Effector memory CD4-positive, alpha-beta T cell (primary cell): ENCODE results near the gene PIK3CB.
"Not testable (repeated sequence)": the region's sequence is repeated elsewhere in the genome, so short reads cannot be mapped to it uniquely, and the experiment has no call there.

Experiments used
- DNase-seq, 3 donors: peaks; one replicate each; pipeline ENCODE4 v3.0.0-alpha.2; 2020
- H3K27ac ChIP-seq: 2 replicates; pipeline ENCODE4 v1.7.0; 2013; ENCODE audit warnings: mild to moderate bottlenecking, low read length, moderate library complexity; ENCODE audit not compliant: insufficient read depth, poor library complexity, severe bottlenecking
- H3K27me3 ChIP-seq: replicated peaks from 2 replicates; pipeline ENCODE4 v1.7.0; 2013; ENCODE audit warnings: mild to moderate bottlenecking, low read length; ENCODE audit not compliant: insufficient read depth, control insufficient read depth, poor library complexity, severe bottlenecking
- H3K36me3 ChIP-seq: 2 replicates; pipeline ENCODE4 v1.7.0; 2013; ENCODE audit warnings: mild to moderate bottlenecking, low read length, moderate library complexity; ENCODE audit not compliant: control insufficient read depth, insufficient read depth
- H3K4me1 ChIP-seq: 2 replicates; pipeline ENCODE4 v1.7.0; 2013; ENCODE audit warnings: low read length, mild to moderate bottlenecking; ENCODE audit not compliant: control insufficient read depth, insufficient read depth, poor library complexity, severe bottlenecking
- H3K4me3 ChIP-seq: 2 replicates; pipeline ENCODE4 v1.7.0; 2013; ENCODE audit warnings: low read length, low read depth, mild to moderate bottlenecking; ENCODE audit not compliant: insufficient read depth, poor library complexity, severe bottlenecking
- H3K9me3 ChIP-seq: 2 replicates; pipeline ENCODE4 v1.7.0; 2013; ENCODE audit warnings: mild to moderate bottlenecking, low read length, moderate library complexity; ENCODE audit not compliant: control insufficient read depth

Gene PIK3CB

GRCh38 chr3:138768125-138768524 is 66.6 kb downstream of the PIK3CB start:
- no peak overlapping the region for H3K4me3 ChIP-seq
- H3K36me3 ChIP-seq = peaks cover 9% of the 10 kb centered on the region
- H3K27ac ChIP-seq = no peak overlapping the region
- no peaks in the 10 kb centered on the region for H3K9me3 ChIP-seq
- no peak for DNase-seq
- H3K4me1 ChIP-seq = no peaks in the 10 kb centered on the region
- H3K27me3 ChIP-seq = no peaks in the 10 kb centered on the region

- Histone ChIP-seq H3K4me1 (no peaks in the 10 kb centered on the region), H3K36me3 (peaks cover 9% of the 10 kb centered on the region), H3K4me3 (no peak overlapping the region), H3K27ac (no peak overlapping the region), H3K27me3 (no peaks in the 10 kb centered on the region), H3K9me3 (no peaks in the 10 kb centered on the region)
- no peak for DNase-seq
Observed at GRCh38 chr3:138767498-138768104, 67.1 kb downstream of the PIK3CB start.

GRCh38 chr3:138761002-138761401 is 73.7 kb downstream of the PIK3CB start:
- H3K27ac ChIP-seq = no peak overlapping the region
- no peak overlapping the region for H3K4me3 ChIP-seq
- DNase-seq = no peak
- H3K27me3 ChIP-seq = no peaks in the 10 kb centered on the region
- H3K9me3 ChIP-seq = no peaks in the 10 kb centered on the region
- no peaks in the 10 kb centered on the region for H3K36me3 ChIP-seq
- no peaks in the 10 kb centered on the region for H3K4me1 ChIP-seq

GRCh38 chr3:138748190-138748589 is 86.5 kb downstream of the PIK3CB start:
- no peaks in the 10 kb centered on the region for H3K9me3 ChIP-seq
- no peak overlapping the region for H3K27ac ChIP-seq
- DNase-seq = no peak
- H3K4me3 ChIP-seq = no peak overlapping the region
- no peaks in the 10 kb centered on the region for H3K27me3 ChIP-seq
- H3K4me1 ChIP-seq = no peaks in the 10 kb centered on the region
- no peaks in the 10 kb centered on the region for H3K36me3 ChIP-seq

- Histone ChIP-seq H3K27me3 (no peaks in the 10 kb centered on the region), H3K9me3 (no peaks in the 10 kb centered on the region), H3K27ac (no peak overlapping the region), H3K4me1 (no peaks in the 10 kb centered on the region), H3K36me3 (no peaks in the 10 kb centered on the region), H3K4me3 (no peak overlapping the region)
- no peak for DNase-seq
Observed at GRCh38 chr3:138747225-138747624, 87.5 kb downstream of the PIK3CB start.

- no peak overlapping the region for H3K27ac ChIP-seq
- no peaks in the 10 kb centered on the region for H3K9me3 ChIP-seq
- H3K4me3 ChIP-seq = no peak overlapping the region
- H3K36me3 ChIP-seq = peaks cover 6% of the 10 kb centered on the region
- no peak for DNase-seq
- H3K4me1 ChIP-seq = no peaks in the 10 kb centered on the region
- H3K27me3 ChIP-seq = no peaks in the 10 kb centered on the region
Observed at GRCh38 chr3:138740072-138740471, 94.7 kb downstream of the PIK3CB start.

GRCh38 chr3:138732456-138732855 is 102.3 kb downstream of the PIK3CB start:
- Histone ChIP-seq H3K27ac (no peak overlapping the region), H3K36me3 (peaks cover 7% of the 10 kb centered on the region)
- DNase-seq = no peak

GRCh38 chr3:138726946-138727730 is 107.6 kb downstream of the PIK3CB start:
- no peaks in the 10 kb centered on the region for H3K4me1 ChIP-seq
- H3K9me3 ChIP-seq = no peaks in the 10 kb centered on the region
- no peak for DNase-seq
- H3K27ac ChIP-seq = no peak overlapping the region
- no peak overlapping the region for H3K4me3 ChIP-seq
- H3K27me3 ChIP-seq = no peaks in the 10 kb centered on the region
- peaks cover 2% of the 10 kb centered on the region for H3K36me3 ChIP-seq

More at GRCh38 chr3:138732456-138732855, 102.3 kb downstream of the PIK3CB start:
- Histone ChIP-seq H3K9me3 (no peaks in the 10 kb centered on the region), H3K27me3 (no peaks in the 10 kb centered on the region), H3K4me3 (no peak overlapping the region), H3K4me1 (no peaks in the 10 kb centered on the region)

- H3K27me3 ChIP-seq, H3K4me1 ChIP-seq, H3K27ac ChIP-seq, H3K4me3 ChIP-seq, H3K36me3 ChIP-seq, DNase-seq, H3K9me3 ChIP-seq: not testable (repeated sequence)
Observed at GRCh38 chr3:138726042-138726441, 108.7 kb downstream of the PIK3CB start.

GRCh38 chr3:138725116-138725515 is 109.6 kb downstream of the PIK3CB start:
- Histone ChIP-seq H3K9me3 (no peaks in the 10 kb centered on the region), H3K4me1 (no peaks in the 10 kb centered on the region), H3K27ac (no peak overlapping the region), H3K4me3 (no peak overlapping the region), H3K27me3 (no peaks in the 10 kb centered on the region), H3K36me3 (no peaks in the 10 kb centered on the region)
- DNase-seq = no peak
